ENCODE results near the gene USP3. TPM values are rescaled to one million over a fixed set of nuclear protein-coding genes. Genes with fewer than 3 reads are reported as not detected.
A peak's percentile ranks its signal among the peaks of the same experiment; 100 is the strongest.

Gene USP3
- total RNA-seq, 1 donor from 2014 or later, result 64.2 TPM

DNA sequence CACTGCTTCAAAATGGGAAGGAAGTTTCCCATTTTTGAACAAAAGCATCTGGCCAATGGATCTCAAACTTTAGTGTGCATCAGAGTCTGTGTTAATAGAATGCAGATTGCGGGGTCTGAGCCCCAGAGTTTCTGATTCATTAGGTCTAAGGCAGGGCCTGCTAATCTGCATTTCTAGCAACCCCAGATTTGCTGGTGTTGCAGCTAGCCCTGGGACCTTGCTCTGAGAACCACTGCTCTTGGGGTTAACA lies 30.7 kb upstream of the USP3 start:
- Histone ChIP-seq H3K27me3 (no peaks in the 10 kb centered on the region), H3F3A (ENCODE audit: low read depth) (peaks cover 4% of the 10 kb centered on the region), H3K4me1 (peaks cover 19% of the 10 kb centered on the region), H3K36me3 (no peaks in the 10 kb centered on the region), H3K79me2 (ENCODE audit: low read depth) (no peaks in the 10 kb centered on the region), H3K9ac (no peak overlapping the region), H3K27ac (no peak overlapping the region), H3K4me3 (no peak overlapping the region), H4K20me1 (ENCODE audit: low read depth) (no peaks in the 10 kb centered on the region), H3K4me2 (no peak overlapping the region), H2AFZ (replicated peaks) (no peak overlapping the region), H3K9me3 (ENCODE audit: low read depth) (no peaks in the 10 kb centered on the region)
- H3K4me1 Mint-ChIP-seq, result peaks cover 25% of the 10 kb centered on the region
- H3K9me3 Mint-ChIP-seq, result peaks cover 9% of the 10 kb centered on the region
- peaks cover 7% of the 10 kb centered on the region for H3K27me3 Mint-ChIP-seq (ENCODE audit: insufficient read depth, low read depth)
- no peak for DNase-seq (ENCODE audit: low spot score)
- H3K4me3 Mint-ChIP-seq, result no peak overlapping the region
- TF ChIP-seq EZH2 (IDR thresholded peaks at IDR 0.05), result no peak
- no peak for TF ChIP-seq CTCF (IDR thresholded peaks at IDR 0.05)
- TF ChIP-seq EZH2phosphoT487 (IDR thresholded peaks at IDR 0.05), result no peak
- no peaks in the 10 kb centered on the region for H3K36me3 Mint-ChIP-seq
- H3K27ac Mint-ChIP-seq, result no peak overlapping the region

DNA sequence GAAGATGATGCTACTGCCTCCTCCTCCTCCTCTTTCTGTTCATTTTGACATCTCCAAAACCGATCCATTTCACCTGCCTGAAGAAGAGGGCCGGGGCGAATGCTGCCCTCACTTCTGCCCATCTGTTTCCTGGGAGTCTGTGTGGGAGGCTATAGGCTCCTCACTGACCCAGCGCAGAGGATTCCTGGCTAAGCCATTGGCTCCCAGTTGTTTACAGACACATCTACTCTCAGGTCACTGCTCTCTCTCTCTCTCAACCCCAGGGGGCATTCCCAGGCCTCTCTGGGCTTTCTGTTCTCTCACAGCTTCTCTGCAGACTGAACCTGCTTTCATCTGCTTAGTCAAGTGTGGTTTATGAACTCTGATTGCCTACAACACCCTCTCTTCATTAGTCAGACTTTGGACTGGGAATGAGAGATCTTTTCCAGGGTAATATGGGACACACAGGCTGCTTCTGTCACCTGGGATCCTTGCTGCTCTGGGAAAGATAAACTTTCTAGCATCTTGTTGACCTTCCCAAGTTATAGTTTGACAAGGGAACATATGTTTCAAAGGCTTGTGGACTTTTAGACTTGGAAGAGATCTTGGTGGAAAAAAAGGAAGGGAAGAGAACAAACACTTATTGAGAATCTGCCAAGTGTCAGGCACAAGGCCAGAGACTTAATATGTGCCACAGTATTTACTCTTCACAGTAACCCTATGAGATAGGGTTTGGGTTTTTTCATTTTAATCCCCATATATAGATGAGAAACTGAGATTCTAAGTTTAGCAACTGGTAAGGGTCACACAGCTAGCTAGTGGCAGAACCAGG lies 30.2 kb upstream of the USP3 start:
- peak; percentile 73 for DNase-seq (ENCODE audit: low spot score)
- no peak overlapping the region for H3K27ac ChIP-seq

GRCh38 chr15:63474810-63475316 lies 29.5 kb upstream of the USP3 start:
- peaks cover 19% of the 10 kb centered on the region for H3K4me1 ChIP-seq
- TF ChIP-seq EZH2phosphoT487 (IDR thresholded peaks at IDR 0.05) (no peak), CTCF (IDR thresholded peaks at IDR 0.05) (no peak), EZH2 (IDR thresholded peaks at IDR 0.05) (no peak)
- H2AFZ ChIP-seq (replicated peaks), result no peak overlapping the region
- peaks cover 4% of the 10 kb centered on the region for H3F3A ChIP-seq (ENCODE audit: low read depth)
- DNase-seq (ENCODE audit: low spot score), result no peak
- Mint-ChIP-seq H3K27ac (no peak overlapping the region), H3K9me3 (peaks cover 9% of the 10 kb centered on the region), H3K36me3 (no peaks in the 10 kb centered on the region), H3K4me3 (no peak overlapping the region), H3K4me1 (peaks cover 34% of the 10 kb centered on the region), H3K27me3 (ENCODE audit: insufficient read depth, low read depth) (peaks cover 7% of the 10 kb centered on the region)
- H3K4me3 ChIP-seq, result no peak overlapping the region
- H3K27ac ChIP-seq, result no peak overlapping the region
- no peak overlapping the region for H3K9ac ChIP-seq
- no peaks in the 10 kb centered on the region for H3K9me3 ChIP-seq (ENCODE audit: low read depth)
- H4K20me1 ChIP-seq (ENCODE audit: low read depth), result no peaks in the 10 kb centered on the region
- no peaks in the 10 kb centered on the region for H3K27me3 ChIP-seq
- no peak overlapping the region for H3K4me2 ChIP-seq
- H3K79me2 ChIP-seq (ENCODE audit: low read depth), result no peaks in the 10 kb centered on the region
- H3K36me3 ChIP-seq, result no peaks in the 10 kb centered on the region

More for the DNA sequence above, 30.2 kb upstream of the USP3 start:
- TF ChIP-seq EZH2phosphoT487 (IDR thresholded peaks at IDR 0.05), result no peak
- no peak for TF ChIP-seq CTCF (IDR thresholded peaks at IDR 0.05)
- Mint-ChIP-seq H3K4me3 (no peak overlapping the region), H3K4me1 (peaks cover 28% of the 10 kb centered on the region), H3K9me3 (peaks cover 9% of the 10 kb centered on the region), H3K36me3 (no peaks in the 10 kb centered on the region), H3K27me3 (ENCODE audit: insufficient read depth, low read depth) (peaks cover 7% of the 10 kb centered on the region), H3K27ac (peak overlapping the region; percentile 55)
- Histone ChIP-seq H3K4me3 (no peak overlapping the region), H3K36me3 (no peaks in the 10 kb centered on the region), H3K9ac (no peak overlapping the region), H3K4me1 (peaks cover 19% of the 10 kb centered on the region), H4K20me1 (ENCODE audit: low read depth) (no peaks in the 10 kb centered on the region), H3K79me2 (ENCODE audit: low read depth) (no peaks in the 10 kb centered on the region), H3K27me3 (no peaks in the 10 kb centered on the region), H3K9me3 (ENCODE audit: low read depth) (no peaks in the 10 kb centered on the region), H3F3A (ENCODE audit: low read depth) (peaks cover 4% of the 10 kb centered on the region), H3K4me2 (peak overlapping the region; percentile 62), H2AFZ (replicated peaks) (no peak overlapping the region)
